COLO668 (cell line): ENCODE data around the gene SSR2.
"Not testable (repeated sequence)": the region's sequence is repeated elsewhere in the genome, so short reads cannot be mapped to it uniquely, and the experiment has no call there.

Source experiments
- DNase-seq: peaks from one replicate; lab custom pipeline; 2025; ENCODE audit not compliant: unreplicated experiment; lab: John Stamatoyannopoulos, UW

SSR2 gene

GRCh38 chr1:156048663-156049258 is 28.0 kb upstream of the SSR2 start:
- DNase-seq: no peak

- DNase-seq: no peak
Measured at GRCh38 chr1:156045076-156045475, 24.3 kb upstream of the SSR2 start.

GRCh38 chr1:156042828-156043227 is 22.1 kb upstream of the SSR2 start:
- no peak for DNase-seq

GRCh38 chr1:156034991-156035390 is 14.2 kb upstream of the SSR2 start:
- not testable (repeated sequence) for DNase-seq

- DNase-seq: no peak
Measured at GRCh38 chr1:156033011-156033410, 12.3 kb upstream of the SSR2 start.

- DNase-seq: no peak
Measured at GRCh38 chr1:156026588-156026987, 5.8 kb upstream of the SSR2 start.

- DNase-seq: peak; percentile 55
Measured at GRCh38 chr1:156025876-156026275, 5.1 kb upstream of the SSR2 start.

GRCh38 chr1:156024801-156025200 is 4.0 kb upstream of the SSR2 start:
- DNase-seq: no peak

GRCh38 chr1:156021954-156022353 is 1.2 kb upstream of the SSR2 start:
- DNase-seq: no peak

- no peak for DNase-seq
Measured at GRCh38 chr1:156021093-156021428, 310 bp upstream of the SSR2 start.

- DNase-seq: no peak
Measured at GRCh38 chr1:156019946-156020292, 832 bp downstream of the SSR2 start.

- no peak for DNase-seq
Measured at GRCh38 chr1:156014829-156015228, 5.9 kb downstream of the SSR2 start.

- no peak for DNase-seq
Measured at GRCh38 chr1:156012051-156012817, 8.5 kb downstream of the SSR2 start.

- no peak for DNase-seq
Measured at GRCh38 chr1:156009404-156009803, 11.3 kb downstream of the SSR2 start.

GRCh38 chr1:156006666-156007376 is 13.9 kb downstream of the SSR2 start:
- DNase-seq: no peak

GRCh38 chr1:156004843-156005584 is 15.7 kb downstream of the SSR2 start:
- DNase-seq: no peak

- no peak for DNase-seq
Measured at GRCh38 chr1:156003923-156004188, 16.9 kb downstream of the SSR2 start.

- DNase-seq: no peak
Measured at GRCh38 chr1:156002188-156002911, 18.4 kb downstream of the SSR2 start.

GRCh38 chr1:156001662-156002171 is 19.0 kb downstream of the SSR2 start:
- no peak for DNase-seq

GRCh38 chr1:156001021-156001661 is 19.6 kb downstream of the SSR2 start:
- no peak for DNase-seq

- DNase-seq: no peak
Measured at GRCh38 chr1:155999964-156000363, 20.8 kb downstream of the SSR2 start.
